GM23338 (cell line): Measurements from ENCODE around the gene NEMP1. TPM values are rescaled to one million over a fixed set of nuclear protein-coding genes. Genes with fewer than 3 reads are reported as not detected.

Source experiments
- ATAC-seq: fragments of 200-7000 bp; cut with Tn5 transposase; 3 replicates; pipeline ENCODE4 v1.9.1; 2020
- DNase-seq: peaks from one replicate; pipeline ENCODE4 v3.0.0-alpha.2; 2015; ENCODE audit warnings: low spot score
- H2AFZ ChIP-seq: fragments of 200-600 bp; sonication (generic); 2 replicates; pipeline ENCODE4 v1.8.0; 2016; ENCODE audit warnings: antibody characterized with exemption, mild to moderate bottlenecking, moderate library complexity
- H3F3A ChIP-seq: fragments of 200-600 bp; sonication (generic); replicated peaks from 2 replicates; pipeline ENCODE4 v1.8.0; 2017; ENCODE audit warnings: antibody characterized with exemption, mixed run types, low read depth
- H3K27ac ChIP-seq: fragments of 200-600 bp; sonication (generic); 2 replicates; pipeline ENCODE4 v1.6.1; 2016; ENCODE audit warnings: low read depth
- H3K27me3 ChIP-seq: fragments of 200-600 bp; sonication (generic); 2 replicates; pipeline ENCODE4 v1.8.0; 2016; ENCODE audit warnings: mild to moderate bottlenecking, mixed run types, moderate library complexity; ENCODE audit not compliant: insufficient read depth
- H3K36me3 ChIP-seq: fragments of 200-600 bp; sonication (generic); 2 replicates; pipeline ENCODE4 v1.8.0; 2016; ENCODE audit warnings: mild to moderate bottlenecking; ENCODE audit not compliant: insufficient read depth
- H3K4me1 ChIP-seq: fragments of 200-600 bp; sonication (generic); 2 replicates; pipeline ENCODE4 v1.8.0; 2016; ENCODE audit warnings: mild to moderate bottlenecking, moderate library complexity; ENCODE audit not compliant: insufficient read depth
- H3K4me2 ChIP-seq: fragments of 200-600 bp; sonication (generic); 2 replicates; pipeline ENCODE4 v1.7.1; 2017; ENCODE audit warnings: mixed run types
- H3K4me3 ChIP-seq: fragments of 200-600 bp; sonication (generic); 2 replicates; pipeline ENCODE4 v1.6.1; 2016; ENCODE audit warnings: mixed run types
- H3K79me2 ChIP-seq: fragments of 200-600 bp; sonication (generic); replicated peaks from 2 replicates; pipeline ENCODE4 v1.8.0; 2017; ENCODE audit warnings: mild to moderate bottlenecking; ENCODE audit not compliant: insufficient read depth
- H3K9me2 ChIP-seq: fragments of 200-600 bp; sonication (generic); 2 replicates; pipeline ENCODE4 v1.8.0; 2017; ENCODE audit not compliant: insufficient read depth
- H4K20me1 ChIP-seq: fragments of 200-600 bp; sonication (generic); replicated peaks from 2 replicates; pipeline ENCODE4 v1.8.0; 2017; ENCODE audit warnings: mild to moderate bottlenecking; ENCODE audit not compliant: insufficient read depth
- H3K27ac Mint-ChIP-seq: 2 replicates; pipeline ENCODE4 v1.8.0; 2020; ENCODE audit warnings: inconsistent platforms, mild to moderate bottlenecking, moderate library complexity, mixed read lengths
- H3K27me3 Mint-ChIP-seq: 3 replicates; pipeline ENCODE4 v1.8.0; 2022; ENCODE audit warnings: low read depth, mild to moderate bottlenecking, moderate library complexity, mixed read lengths, inconsistent platforms; ENCODE audit not compliant: insufficient read depth, poor library complexity
- H3K36me3 Mint-ChIP-seq: 3 replicates; pipeline ENCODE4 v1.8.0; 2021; ENCODE audit warnings: low read depth, mild to moderate bottlenecking, inconsistent platforms, moderate library complexity, mixed read lengths
- H3K4me1 Mint-ChIP-seq: 3 replicates; pipeline ENCODE4 v1.8.0; 2020; ENCODE audit warnings: mild to moderate bottlenecking, inconsistent platforms, mixed read lengths
- H3K4me3 Mint-ChIP-seq: 3 replicates; pipeline ENCODE4 v1.8.0; 2021; ENCODE audit warnings: moderate library complexity, mild to moderate bottlenecking, inconsistent platforms, mixed read lengths
- H3K9me3 Mint-ChIP-seq: 3 replicates; pipeline ENCODE4 v1.8.0; 2020; ENCODE audit warnings: moderate library complexity, mild to moderate bottlenecking, inconsistent platforms, mixed read lengths
- CREB1 ChIP-seq: fragments of 250-450 bp; sonication (Bioruptor Pico); IDR thresholded peaks from 2 replicates; pipeline ENCODE4 v1.5.0; 2020; ENCODE audit warnings: low read depth, mild to moderate bottlenecking, moderate library complexity
- EZH2 ChIP-seq: fragments of 200-600 bp; sonication (generic); IDR thresholded peaks from one replicate; pipeline ENCODE4 v1.8.0; 2017; ENCODE audit warnings: antibody characterized with exemption, mild to moderate bottlenecking, low read depth; ENCODE audit not compliant: unreplicated experiment
- EZH2phosphoT487 ChIP-seq: fragments of 200-600 bp; sonication (generic); IDR thresholded peaks from one replicate; pipeline ENCODE4 v1.8.1; 2018; ENCODE audit warnings: antibody characterized with exemption; ENCODE audit not compliant: unreplicated experiment
- JUNB ChIP-seq: IDR thresholded peaks from one replicate; pipeline ENCODE4 v1.6.1; 2016; ENCODE audit warnings: antibody characterized with exemption; ENCODE audit not compliant: unreplicated experiment
- NANOG ChIP-seq: IDR thresholded peaks from 2 replicates; pipeline ENCODE4 v1.6.1; 2016; ENCODE audit warnings: antibody characterized with exemption, borderline replicate concordance
- POLR2AphosphoS5 ChIP-seq: IDR thresholded peaks from 2 replicates; pipeline ENCODE4 v1.6.1; 2016; ENCODE audit warnings: antibody characterized with exemption, low read depth
- REST ChIP-seq: IDR thresholded peaks from one replicate; pipeline ENCODE4 v1.6.1; 2018; ENCODE audit warnings: antibody characterized with exemption; ENCODE audit not compliant: unreplicated experiment
- STAT1 ChIP-seq: IDR thresholded peaks from one replicate; pipeline ENCODE4 v1.6.1; 2016; ENCODE audit warnings: antibody characterized with exemption; ENCODE audit not compliant: unreplicated experiment
- ZNF114 ChIP-seq: fragments of 250-450 bp; sonication (Bioruptor Pico); IDR thresholded peaks from 2 replicates; pipeline ENCODE4 v1.5.0; 2020; ENCODE audit warnings: mild to moderate bottlenecking, moderate library complexity
- ZNF331 ChIP-seq: fragments of 250-450 bp; sonication (Bioruptor Pico); IDR thresholded peaks from 2 replicates; pipeline ENCODE4 v1.5.0; 2020; ENCODE audit warnings: low read depth, mild to moderate bottlenecking, moderate library complexity
- polyA plus RNA-seq: library from polyadenylated mRNA; unstranded; fragments of >200 nt; fragmentation: Nextera tagmentation; extraction: Ambion mirVana; gene quantifications from 2 replicates; pipeline ENCODE4 v1.2.1, GENCODE V29; 2016
- total RNA-seq: library from RNA; depleted of rRNA; stranded (reverse); fragments of >200 nt; shearing (Covaris generic); gene quantifications from 2 replicates; pipeline ENCODE4 v1.2.3, GENCODE V29; 2014
- TF ChIP-seq, protein P1 (sequence below), 2 experiments: fragments of 200-600 bp in 1 of 2; sonication (generic) in 1 of 2; conservative IDR thresholded peaks; 2 replicates each; pipeline versions ENCODE4 v1.5.1 to v1.6.1; 2016 to 2017; ENCODE audit warnings: antibody characterized with exemption in 2 of 2, low read depth in 2 of 2, mild to moderate bottlenecking in 2 of 2, moderate library complexity in 1 of 2
- TF ChIP-seq, protein P2 (sequence below): IDR thresholded peaks from 2 replicates; pipeline ENCODE4 v1.6.1; 2016; ENCODE audit warnings: antibody characterized with exemption
- TF ChIP-seq, protein P3 (sequence below): fragments of 250-450 bp; sonication (Bioruptor Pico); IDR thresholded peaks from 2 replicates; pipeline ENCODE4 v1.5.0; 2020; ENCODE audit warnings: mild to moderate bottlenecking, moderate library complexity

The NEMP1 gene
- total and polyA plus RNA-seq, 2 experiments from 2014 or later: 11.9 to 35.0 TPM

- Mint-ChIP-seq H3K4me1 (peaks cover 29% of the 10 kb centered on the region), H3K27ac (no peak overlapping the region), H3K36me3 (no peaks in the 10 kb centered on the region; the same call in 2 of the 3 replicates), H3K27me3 (peaks cover 15% of the 10 kb centered on the region), H3K4me3 (no peak overlapping the region), H3K9me3 (no peaks in the 10 kb centered on the region)
- no peak for DNase-seq
- Histone ChIP-seq H3K79me2 (no peaks in the 10 kb centered on the region), H3K36me3 (no peaks in the 10 kb centered on the region), H3K27me3 (no peaks in the 10 kb centered on the region), H3K4me3 (no peak overlapping the region), H3F3A (no peaks in the 10 kb centered on the region), H3K27ac (no peak overlapping the region), H3K4me1 (peaks cover 9% of the 10 kb centered on the region; the same call in 1 of the 2 replicates), H3K4me2 (no peak overlapping the region), H2AFZ (no peak overlapping the region), H4K20me1 (no peaks in the 10 kb centered on the region), H3K9me2 (no peaks in the 10 kb centered on the region)
- no peak for ATAC-seq
- TF ChIP-seq STAT1 (no peak), REST (no peak), JUNB (no peak), ZNF331 (no peak), NANOG (no peak), EZH2phosphoT487 (no peak), ZNF114 (CRISPR knock-in tag) (no peak), POLR2AphosphoS5 (no peak), CREB1 (no peak), EZH2 (no peak)
- TF ChIP-seq, protein P1, sequence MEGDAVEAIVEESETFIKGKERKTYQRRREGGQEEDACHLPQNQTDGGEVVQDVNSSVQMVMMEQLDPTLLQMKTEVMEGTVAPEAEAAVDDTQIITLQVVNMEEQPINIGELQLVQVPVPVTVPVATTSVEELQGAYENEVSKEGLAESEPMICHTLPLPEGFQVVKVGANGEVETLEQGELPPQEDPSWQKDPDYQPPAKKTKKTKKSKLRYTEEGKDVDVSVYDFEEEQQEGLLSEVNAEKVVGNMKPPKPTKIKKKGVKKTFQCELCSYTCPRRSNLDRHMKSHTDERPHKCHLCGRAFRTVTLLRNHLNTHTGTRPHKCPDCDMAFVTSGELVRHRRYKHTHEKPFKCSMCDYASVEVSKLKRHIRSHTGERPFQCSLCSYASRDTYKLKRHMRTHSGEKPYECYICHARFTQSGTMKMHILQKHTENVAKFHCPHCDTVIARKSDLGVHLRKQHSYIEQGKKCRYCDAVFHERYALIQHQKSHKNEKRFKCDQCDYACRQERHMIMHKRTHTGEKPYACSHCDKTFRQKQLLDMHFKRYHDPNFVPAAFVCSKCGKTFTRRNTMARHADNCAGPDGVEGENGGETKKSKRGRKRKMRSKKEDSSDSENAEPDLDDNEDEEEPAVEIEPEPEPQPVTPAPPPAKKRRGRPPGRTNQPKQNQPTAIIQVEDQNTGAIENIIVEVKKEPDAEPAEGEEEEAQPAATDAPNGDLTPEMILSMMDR (conservative IDR thresholded peaks at IDR 0.05; ENCODE audit: low read depth in 2 of 2): no peak
- TF ChIP-seq, protein P2, sequence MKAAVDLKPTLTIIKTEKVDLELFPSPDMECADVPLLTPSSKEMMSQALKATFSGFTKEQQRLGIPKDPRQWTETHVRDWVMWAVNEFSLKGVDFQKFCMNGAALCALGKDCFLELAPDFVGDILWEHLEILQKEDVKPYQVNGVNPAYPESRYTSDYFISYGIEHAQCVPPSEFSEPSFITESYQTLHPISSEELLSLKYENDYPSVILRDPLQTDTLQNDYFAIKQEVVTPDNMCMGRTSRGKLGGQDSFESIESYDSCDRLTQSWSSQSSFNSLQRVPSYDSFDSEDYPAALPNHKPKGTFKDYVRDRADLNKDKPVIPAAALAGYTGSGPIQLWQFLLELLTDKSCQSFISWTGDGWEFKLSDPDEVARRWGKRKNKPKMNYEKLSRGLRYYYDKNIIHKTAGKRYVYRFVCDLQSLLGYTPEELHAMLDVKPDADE: no peak
- TF ChIP-seq, protein P3, sequence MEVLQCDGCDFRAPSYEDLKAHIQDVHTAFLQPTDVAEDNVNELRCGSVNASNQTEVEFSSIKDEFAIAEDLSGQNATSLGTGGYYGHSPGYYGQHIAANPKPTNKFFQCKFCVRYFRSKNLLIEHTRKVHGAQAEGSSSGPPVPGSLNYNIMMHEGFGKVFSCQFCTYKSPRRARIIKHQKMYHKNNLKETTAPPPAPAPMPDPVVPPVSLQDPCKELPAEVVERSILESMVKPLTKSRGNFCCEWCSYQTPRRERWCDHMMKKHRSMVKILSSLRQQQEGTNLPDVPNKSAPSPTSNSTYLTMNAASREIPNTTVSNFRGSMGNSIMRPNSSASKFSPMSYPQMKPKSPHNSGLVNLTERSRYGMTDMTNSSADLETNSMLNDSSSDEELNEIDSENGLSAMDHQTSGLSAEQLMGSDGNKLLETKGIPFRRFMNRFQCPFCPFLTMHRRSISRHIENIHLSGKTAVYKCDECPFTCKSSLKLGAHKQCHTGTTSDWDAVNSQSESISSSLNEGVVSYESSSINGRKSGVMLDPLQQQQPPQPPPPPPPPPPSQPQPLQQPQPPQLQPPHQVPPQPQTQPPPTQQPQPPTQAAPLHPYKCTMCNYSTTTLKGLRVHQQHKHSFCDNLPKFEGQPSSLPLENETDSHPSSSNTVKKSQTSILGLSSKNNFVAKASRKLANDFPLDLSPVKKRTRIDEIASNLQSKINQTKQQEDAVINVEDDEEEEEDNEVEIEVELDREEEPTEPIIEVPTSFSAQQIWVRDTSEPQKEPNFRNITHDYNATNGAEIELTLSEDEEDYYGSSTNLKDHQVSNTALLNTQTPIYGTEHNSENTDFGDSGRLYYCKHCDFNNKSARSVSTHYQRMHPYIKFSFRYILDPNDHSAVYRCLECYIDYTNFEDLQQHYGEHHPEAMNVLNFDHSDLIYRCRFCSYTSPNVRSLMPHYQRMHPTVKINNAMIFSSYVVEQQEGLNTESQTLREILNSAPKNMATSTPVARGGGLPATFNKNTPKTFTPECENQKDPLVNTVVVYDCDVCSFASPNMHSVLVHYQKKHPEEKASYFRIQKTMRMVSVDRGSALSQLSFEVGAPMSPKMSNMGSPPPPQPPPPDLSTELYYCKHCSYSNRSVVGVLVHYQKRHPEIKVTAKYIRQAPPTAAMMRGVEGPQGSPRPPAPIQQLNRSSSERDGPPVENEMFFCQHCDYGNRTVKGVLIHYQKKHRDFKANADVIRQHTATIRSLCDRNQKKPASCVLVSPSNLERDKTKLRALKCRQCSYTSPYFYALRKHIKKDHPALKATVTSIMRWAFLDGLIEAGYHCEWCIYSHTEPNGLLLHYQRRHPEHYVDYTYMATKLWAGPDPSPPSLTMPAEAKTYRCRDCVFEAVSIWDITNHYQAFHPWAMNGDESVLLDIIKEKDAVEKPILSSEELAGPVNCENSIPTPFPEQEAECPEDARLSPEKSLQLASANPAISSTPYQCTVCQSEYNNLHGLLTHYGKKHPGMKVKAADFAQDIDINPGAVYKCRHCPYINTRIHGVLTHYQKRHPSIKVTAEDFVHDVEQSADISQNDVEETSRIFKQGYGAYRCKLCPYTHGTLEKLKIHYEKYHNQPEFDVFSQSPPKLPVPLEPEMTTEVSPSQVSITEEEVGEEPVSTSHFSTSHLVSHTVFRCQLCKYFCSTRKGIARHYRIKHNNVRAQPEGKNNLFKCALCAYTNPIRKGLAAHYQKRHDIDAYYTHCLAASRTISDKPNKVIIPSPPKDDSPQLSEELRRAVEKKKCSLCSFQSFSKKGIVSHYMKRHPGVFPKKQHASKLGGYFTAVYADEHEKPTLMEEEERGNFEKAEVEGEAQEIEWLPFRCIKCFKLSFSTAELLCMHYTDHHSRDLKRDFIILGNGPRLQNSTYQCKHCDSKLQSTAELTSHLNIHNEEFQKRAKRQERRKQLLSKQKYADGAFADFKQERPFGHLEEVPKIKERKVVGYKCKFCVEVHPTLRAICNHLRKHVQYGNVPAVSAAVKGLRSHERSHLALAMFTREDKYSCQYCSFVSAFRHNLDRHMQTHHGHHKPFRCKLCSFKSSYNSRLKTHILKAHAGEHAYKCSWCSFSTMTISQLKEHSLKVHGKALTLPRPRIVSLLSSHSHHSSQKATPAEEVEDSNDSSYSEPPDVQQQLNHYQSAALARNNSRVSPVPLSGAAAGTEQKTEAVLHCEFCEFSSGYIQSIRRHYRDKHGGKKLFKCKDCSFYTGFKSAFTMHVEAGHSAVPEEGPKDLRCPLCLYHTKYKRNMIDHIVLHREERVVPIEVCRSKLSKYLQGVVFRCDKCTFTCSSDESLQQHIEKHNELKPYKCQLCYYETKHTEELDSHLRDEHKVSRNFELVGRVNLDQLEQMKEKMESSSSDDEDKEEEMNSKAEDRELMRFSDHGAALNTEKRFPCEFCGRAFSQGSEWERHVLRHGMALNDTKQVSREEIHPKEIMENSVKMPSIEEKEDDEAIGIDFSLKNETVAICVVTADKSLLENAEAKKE (CRISPR knock-in tag): no peak
Measured at GRCh38 chr12:57029457-57029856, 49.1 kb downstream of the NEMP1 start.
